Neural progenitor cell (in vitro differentiated cells): Measurements from ENCODE around the gene SYT17. TPM values are rescaled to one million over a fixed set of nuclear protein-coding genes. Genes with fewer than 3 reads are reported as not detected.

Experiments used
- DNase-seq: peaks from one replicate; pipeline ENCODE4 v3.0.0-alpha.2; 2016; ENCODE audit warnings: low spot score
- H2AFZ ChIP-seq: fragments of 200-600 bp; sonication (generic); replicated peaks from 2 replicates; pipeline ENCODE4 v1.6.1; 2016; ENCODE audit warnings: antibody characterized with exemption
- H3F3A ChIP-seq: fragments of 200-600 bp; sonication (generic); 2 replicates; pipeline ENCODE4 v1.6.1; 2016; ENCODE audit warnings: antibody characterized with exemption, low read depth
- H3K27ac ChIP-seq: fragments of 200-600 bp; sonication (generic); 2 replicates; pipeline ENCODE4 v1.5.1; 2016; ENCODE audit warnings: mild to moderate bottlenecking
- H3K27me3 ChIP-seq: fragments of 200-600 bp; sonication (generic); 2 replicates; pipeline ENCODE4 v1.6.1; 2016; ENCODE audit warnings: mild to moderate bottlenecking, moderate library complexity
- H3K36me3 ChIP-seq: fragments of 200-600 bp; sonication (generic); 2 replicates; pipeline ENCODE4 v1.5.1; 2016
- H3K4me1 ChIP-seq: fragments of 200-600 bp; sonication (generic); 2 replicates; pipeline ENCODE4 v1.6.1; 2016; ENCODE audit warnings: mixed run types
- H3K4me2 ChIP-seq: fragments of 200-600 bp; sonication (generic); 2 replicates; pipeline ENCODE4 v1.6.1; 2016
- H3K4me3 ChIP-seq: fragments of 200-600 bp; sonication (generic); 2 replicates; pipeline ENCODE4 v1.5.1; 2016
- H3K79me2 ChIP-seq: fragments of 200-600 bp; sonication (generic); 2 replicates; pipeline ENCODE4 v1.6.1; 2016; ENCODE audit warnings: low read depth
- H3K9ac ChIP-seq: fragments of 200-600 bp; sonication (generic); 2 replicates; pipeline ENCODE4 v1.6.1; 2016
- H3K9me3 ChIP-seq: fragments of 200-600 bp; sonication (generic); 2 replicates; pipeline ENCODE4 v1.5.1; 2016; ENCODE audit warnings: low read depth
- H4K20me1 ChIP-seq: fragments of 200-600 bp; sonication (generic); 2 replicates; pipeline ENCODE4 v1.6.1; 2016; ENCODE audit warnings: low read depth
- H3K27ac Mint-ChIP-seq: 3 replicates; pipeline ENCODE4 v1.8.0; 2021; ENCODE audit warnings: mixed read lengths
- H3K27me3 Mint-ChIP-seq: 2 replicates; pipeline ENCODE4 v1.8.0; 2022; ENCODE audit warnings: low read depth, mild to moderate bottlenecking, inconsistent platforms, moderate library complexity, mixed read lengths; ENCODE audit not compliant: insufficient read depth
- H3K36me3 Mint-ChIP-seq: 3 replicates; pipeline ENCODE4 v1.8.0; 2021; ENCODE audit warnings: mixed read lengths
- H3K4me1 Mint-ChIP-seq: 3 replicates; pipeline ENCODE4 v1.8.0; 2021; ENCODE audit warnings: mixed read lengths
- H3K4me3 Mint-ChIP-seq: 3 replicates; pipeline ENCODE4 v1.8.0; 2021; ENCODE audit warnings: mild to moderate bottlenecking, moderate library complexity, mixed read lengths
- H3K9me3 Mint-ChIP-seq: 3 replicates; pipeline ENCODE4 v1.8.0; 2020; ENCODE audit warnings: mixed read lengths
- CTCF ChIP-seq: fragments of 200-600 bp; sonication (generic); IDR thresholded peaks from 2 replicates; pipeline ENCODE4 v1.5.1; 2017; ENCODE audit warnings: antibody characterized with exemption, mild to moderate bottlenecking
- EZH2 ChIP-seq: fragments of 200-600 bp; sonication (generic); IDR thresholded peaks from 2 replicates; pipeline ENCODE4 v1.6.1; 2017; ENCODE audit warnings: antibody characterized with exemption, mild to moderate bottlenecking, moderate library complexity
- EZH2phosphoT487 ChIP-seq: fragments of 200-600 bp; sonication (generic); IDR thresholded peaks from 2 replicates; pipeline ENCODE4 v1.6.1; 2017; ENCODE audit warnings: antibody characterized with exemption
- total RNA-seq: library from RNA; depleted of rRNA; stranded (reverse); fragments of >200 nt; gene quantifications from 2 replicates; pipeline ENCODE4 v1.2.3, GENCODE V29; 2015; ENCODE audit warnings: low replicate concordance

The SYT17 gene
- total RNA-seq, 1 donor from 2014 or later = 7.2 TPM

DNA sequence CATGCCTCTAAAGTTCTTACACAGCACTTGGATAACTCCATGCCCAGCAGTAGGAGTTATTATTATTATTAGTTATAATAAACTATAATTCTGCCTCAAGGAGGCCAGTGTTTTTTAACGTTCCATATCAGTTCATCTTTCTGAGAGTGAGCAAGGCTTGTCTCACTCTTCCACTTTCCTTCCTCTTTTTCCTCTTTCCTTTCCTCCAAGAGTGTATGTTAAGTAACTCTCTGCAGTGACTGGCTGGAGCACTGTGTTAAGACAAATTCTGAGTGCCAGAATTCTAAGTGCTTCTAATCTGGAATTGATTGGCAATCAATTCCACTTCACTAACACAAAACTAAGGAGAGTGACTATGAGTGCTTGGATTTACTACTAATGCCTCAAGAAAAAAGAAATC, 133.9 kb downstream of the SYT17 start:
- H3K9me3 Mint-ChIP-seq = no peaks in the 10 kb centered on the region
- Histone ChIP-seq H3K4me3 (no peak overlapping the region), H3K27me3 (no peaks in the 10 kb centered on the region), H3K9me3 (no peaks in the 10 kb centered on the region), H2AFZ (no peak overlapping the region), H3F3A (peaks cover 9% of the 10 kb centered on the region), H3K4me2 (no peak overlapping the region), H3K36me3 (no peaks in the 10 kb centered on the region), H3K4me1 (peaks cover 14% of the 10 kb centered on the region), H3K27ac (no peak overlapping the region), H4K20me1 (no peaks in the 10 kb centered on the region), H3K79me2 (no peaks in the 10 kb centered on the region), H3K9ac (no peak overlapping the region)
- H3K36me3 Mint-ChIP-seq = peaks cover 1% of the 10 kb centered on the region
- H3K27me3 Mint-ChIP-seq = peaks cover 5% of the 10 kb centered on the region
- H3K27ac Mint-ChIP-seq = no peak overlapping the region
- H3K4me1 Mint-ChIP-seq = peaks cover 14% of the 10 kb centered on the region
- no peak for DNase-seq
- TF ChIP-seq EZH2 (no peak), CTCF (no peak), EZH2phosphoT487 (no peak)
- H3K4me3 Mint-ChIP-seq = no peak overlapping the region

- peak overlapping the region; percentile 67 for H3K27ac Mint-ChIP-seq
- peaks cover 14% of the 10 kb centered on the region for H3K4me1 ChIP-seq
- H3K9me3 ChIP-seq = no peaks in the 10 kb centered on the region
These were observed 136.7 kb downstream of the SYT17 start for GRCh38 chr16:19304750-19305149.

GRCh38 chr16:19305443-19305842, 137.4 kb downstream of the SYT17 start:
- H4K20me1 ChIP-seq = peaks cover 3% of the 10 kb centered on the region
- H3K9me3 Mint-ChIP-seq = no peaks in the 10 kb centered on the region
- peaks cover 8% of the 10 kb centered on the region for H3K27me3 Mint-ChIP-seq
- no peaks in the 10 kb centered on the region for H3K79me2 ChIP-seq
- H3K36me3 Mint-ChIP-seq = peaks cover 1% of the 10 kb centered on the region
- H3K27me3 ChIP-seq = no peaks in the 10 kb centered on the region
- no peak overlapping the region for H3K27ac Mint-ChIP-seq
- no peak overlapping the region for H3K27ac ChIP-seq
- H3K4me1 Mint-ChIP-seq = peaks cover 14% of the 10 kb centered on the region
- no peak overlapping the region for H3K4me3 Mint-ChIP-seq
- peaks cover 14% of the 10 kb centered on the region for H3K4me1 ChIP-seq
- no peak overlapping the region for H2AFZ ChIP-seq
- H3F3A ChIP-seq = peaks cover 9% of the 10 kb centered on the region
- H3K9me3 ChIP-seq = no peaks in the 10 kb centered on the region
- peak overlapping the region; percentile 13 for H3K4me2 ChIP-seq
- H3K36me3 ChIP-seq = no peaks in the 10 kb centered on the region
- H3K9ac ChIP-seq = no peak overlapping the region
- no peak for TF ChIP-seq CTCF
- TF ChIP-seq EZH2phosphoT487 = no peak
- no peak for TF ChIP-seq EZH2
- no peak for DNase-seq
- H3K4me3 ChIP-seq = no peak overlapping the region

More at GRCh38 chr16:19304750-19305149, 136.7 kb downstream of the SYT17 start:
- peaks cover 9% of the 10 kb centered on the region for H3F3A ChIP-seq
- peaks cover 1% of the 10 kb centered on the region for H3K36me3 Mint-ChIP-seq
- peaks cover 3% of the 10 kb centered on the region for H4K20me1 ChIP-seq
- peaks cover 8% of the 10 kb centered on the region for H3K27me3 Mint-ChIP-seq
- peak overlapping the region; percentile 13 for H3K4me2 ChIP-seq
- H3K27me3 ChIP-seq = no peaks in the 10 kb centered on the region
- H3K79me2 ChIP-seq = no peaks in the 10 kb centered on the region
- H3K4me3 ChIP-seq = no peak overlapping the region
- no peak overlapping the region for H3K9ac ChIP-seq
- H3K27ac ChIP-seq = no peak overlapping the region
- no peaks in the 10 kb centered on the region for H3K9me3 Mint-ChIP-seq
- peak; percentile 50 for DNase-seq
- no peak for TF ChIP-seq CTCF
- TF ChIP-seq EZH2 = no peak
- TF ChIP-seq EZH2phosphoT487 = no peak
- H3K4me3 Mint-ChIP-seq = no peak overlapping the region
- H3K36me3 ChIP-seq = no peaks in the 10 kb centered on the region
- H3K4me1 Mint-ChIP-seq = peaks cover 14% of the 10 kb centered on the region
- no peak overlapping the region for H2AFZ ChIP-seq
